Bronchial epithelial cell (primary cell): ENCODE results near the gene EP400. TPM values are rescaled to one million over a fixed set of nuclear protein-coding genes. Genes with fewer than 3 reads are reported as not detected.

Source experiments
- DNase-seq: peaks from one replicate; pipeline ENCODE4 v3.0.0-alpha.2; 2010; ENCODE audit warnings: low read depth
- FAIRE-seq: peaks from 2 replicates; lab custom pipeline; 2011; peaks lifted over from hg19 to GRCh38; lab: Jason Lieb, UNC
- H3K27me3 ChIP-seq: 2 replicates; pipeline ENCODE4 v1.5.1; 2011; ENCODE audit warnings: low read length; ENCODE audit not compliant: control insufficient read depth, insufficient read depth
- H3K36me3 ChIP-seq: 2 replicates; pipeline ENCODE4 v1.5.1; 2011; ENCODE audit warnings: low read length; ENCODE audit not compliant: control insufficient read depth, insufficient read depth
- H3K4me3 ChIP-seq: 2 replicates; pipeline ENCODE4 v1.5.1; 2011; ENCODE audit warnings: mild to moderate bottlenecking, low read depth, low read length, control low read depth
- total RNA-seq: library from RNA; depleted of rRNA; stranded (reverse); fragments of >200 nt; gene quantifications from 2 replicates; pipeline ENCODE4 v1.2.1, GENCODE V29; 2014
- TF ChIP-seq, protein P1 (sequence below): IDR thresholded peaks from 2 replicates; pipeline ENCODE4 v1.5.1; 2011; ENCODE audit warnings: mild to moderate bottlenecking, moderate library complexity, low read length, control low read depth, inconsistent platforms; ENCODE audit not compliant: insufficient read depth, severe bottlenecking

EP400 gene
- total RNA-seq, 1 donor from 2014 or later = 5.8 TPM

DNA sequence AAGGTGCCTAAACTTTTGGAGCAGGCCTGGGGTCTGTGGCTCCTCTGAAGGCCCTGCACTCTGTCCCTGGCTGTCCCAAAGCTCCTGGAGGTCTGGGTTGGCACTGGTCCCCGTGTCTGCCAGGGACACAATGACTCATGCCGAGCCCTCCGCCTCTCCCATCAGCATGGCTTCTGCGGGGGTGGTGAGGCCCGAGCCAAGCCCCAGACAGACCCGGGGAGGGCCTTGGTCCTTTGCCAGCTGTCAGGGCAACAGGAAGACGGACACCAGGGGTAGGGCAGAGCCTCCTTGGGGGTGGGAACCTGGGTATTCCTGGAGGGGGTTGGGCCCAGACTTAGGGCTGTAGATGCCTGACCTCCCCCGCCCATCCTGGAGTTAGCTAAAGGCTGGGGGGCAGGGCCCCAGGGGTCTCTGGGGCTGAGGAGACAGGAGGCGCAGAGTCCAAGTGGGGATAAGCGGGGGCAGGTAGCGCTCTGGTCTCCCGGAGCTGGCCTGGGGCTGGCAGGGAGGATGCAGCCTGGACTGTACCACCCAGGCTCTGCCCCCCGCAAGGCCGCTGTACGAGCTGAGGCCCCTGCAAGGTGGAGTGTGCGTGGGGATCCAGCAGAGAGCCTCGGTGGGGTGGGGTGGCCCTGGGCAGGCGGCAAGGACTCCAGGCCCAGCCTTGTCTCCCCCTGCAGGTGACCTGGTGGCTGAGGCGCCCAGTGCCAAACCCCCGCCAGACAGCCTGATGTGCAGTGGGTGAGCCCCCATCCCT is 37.0 kb upstream of the EP400 start:
- H3K27me3 ChIP-seq = no peaks in the 10 kb centered on the region
- FAIRE-seq (no peak), DNase-seq (peak; percentile 66)
- no peak overlapping the region for H3K4me3 ChIP-seq
- peaks cover 55% of the 10 kb centered on the region for H3K36me3 ChIP-seq
- TF ChIP-seq, protein P1, sequence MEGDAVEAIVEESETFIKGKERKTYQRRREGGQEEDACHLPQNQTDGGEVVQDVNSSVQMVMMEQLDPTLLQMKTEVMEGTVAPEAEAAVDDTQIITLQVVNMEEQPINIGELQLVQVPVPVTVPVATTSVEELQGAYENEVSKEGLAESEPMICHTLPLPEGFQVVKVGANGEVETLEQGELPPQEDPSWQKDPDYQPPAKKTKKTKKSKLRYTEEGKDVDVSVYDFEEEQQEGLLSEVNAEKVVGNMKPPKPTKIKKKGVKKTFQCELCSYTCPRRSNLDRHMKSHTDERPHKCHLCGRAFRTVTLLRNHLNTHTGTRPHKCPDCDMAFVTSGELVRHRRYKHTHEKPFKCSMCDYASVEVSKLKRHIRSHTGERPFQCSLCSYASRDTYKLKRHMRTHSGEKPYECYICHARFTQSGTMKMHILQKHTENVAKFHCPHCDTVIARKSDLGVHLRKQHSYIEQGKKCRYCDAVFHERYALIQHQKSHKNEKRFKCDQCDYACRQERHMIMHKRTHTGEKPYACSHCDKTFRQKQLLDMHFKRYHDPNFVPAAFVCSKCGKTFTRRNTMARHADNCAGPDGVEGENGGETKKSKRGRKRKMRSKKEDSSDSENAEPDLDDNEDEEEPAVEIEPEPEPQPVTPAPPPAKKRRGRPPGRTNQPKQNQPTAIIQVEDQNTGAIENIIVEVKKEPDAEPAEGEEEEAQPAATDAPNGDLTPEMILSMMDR = peak; percentile 9

DNA sequence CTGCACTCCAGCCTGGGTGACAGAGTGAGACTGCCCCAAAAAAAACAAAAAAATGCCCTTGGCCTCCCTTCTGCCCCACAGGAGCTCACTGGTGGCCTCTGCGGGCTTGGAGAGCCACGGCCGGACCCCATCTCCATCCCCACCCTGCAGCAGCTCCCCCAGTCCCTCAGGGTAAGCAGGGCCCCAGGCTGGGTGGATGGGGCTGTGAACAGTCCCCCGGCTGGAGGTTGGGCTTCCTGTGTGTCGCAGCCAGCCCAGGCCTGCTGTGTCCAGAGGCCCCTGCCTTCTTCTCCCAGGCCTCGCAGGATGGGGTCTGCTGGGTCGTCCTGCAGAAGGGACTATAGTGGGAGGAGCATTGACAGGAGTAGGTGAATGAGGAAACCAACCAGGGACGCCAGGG is 36.1 kb upstream of the EP400 start:
- peaks cover 54% of the 10 kb centered on the region for H3K36me3 ChIP-seq
- FAIRE-seq = no peak
- TF ChIP-seq, protein P1 = no peak
- no peak overlapping the region for H3K4me3 ChIP-seq
- no peaks in the 10 kb centered on the region for H3K27me3 ChIP-seq
- DNase-seq = no peak

DNA sequence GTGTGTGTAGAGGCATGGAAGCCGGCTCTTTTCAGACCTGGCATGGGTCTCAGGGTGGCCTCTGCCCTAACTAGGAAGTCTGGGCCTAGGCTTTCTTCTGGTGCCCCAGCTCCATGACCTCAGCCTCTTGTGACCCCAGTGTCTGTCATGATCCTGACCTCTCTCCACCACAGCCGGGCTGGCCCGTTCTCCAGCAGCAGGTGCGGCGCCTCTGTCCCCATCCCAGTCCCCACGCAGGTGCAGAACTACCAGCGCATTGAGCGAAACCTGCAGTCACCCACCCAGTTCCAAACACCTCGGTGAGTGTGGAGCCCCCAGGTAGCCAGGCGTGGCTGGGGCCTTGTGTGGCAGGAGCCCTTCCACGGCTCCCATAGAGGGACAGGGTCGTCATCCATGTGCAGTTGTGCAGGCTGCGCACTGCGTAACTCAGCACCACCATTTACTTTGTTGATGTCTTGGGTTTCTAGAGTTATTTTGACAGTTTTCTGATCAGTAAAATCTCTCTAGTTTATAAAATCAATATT is 35.5 kb upstream of the EP400 start:
- peaks cover 54% of the 10 kb centered on the region for H3K36me3 ChIP-seq
- no peak for DNase-seq
- no peak overlapping the region for H3K4me3 ChIP-seq

DNA sequence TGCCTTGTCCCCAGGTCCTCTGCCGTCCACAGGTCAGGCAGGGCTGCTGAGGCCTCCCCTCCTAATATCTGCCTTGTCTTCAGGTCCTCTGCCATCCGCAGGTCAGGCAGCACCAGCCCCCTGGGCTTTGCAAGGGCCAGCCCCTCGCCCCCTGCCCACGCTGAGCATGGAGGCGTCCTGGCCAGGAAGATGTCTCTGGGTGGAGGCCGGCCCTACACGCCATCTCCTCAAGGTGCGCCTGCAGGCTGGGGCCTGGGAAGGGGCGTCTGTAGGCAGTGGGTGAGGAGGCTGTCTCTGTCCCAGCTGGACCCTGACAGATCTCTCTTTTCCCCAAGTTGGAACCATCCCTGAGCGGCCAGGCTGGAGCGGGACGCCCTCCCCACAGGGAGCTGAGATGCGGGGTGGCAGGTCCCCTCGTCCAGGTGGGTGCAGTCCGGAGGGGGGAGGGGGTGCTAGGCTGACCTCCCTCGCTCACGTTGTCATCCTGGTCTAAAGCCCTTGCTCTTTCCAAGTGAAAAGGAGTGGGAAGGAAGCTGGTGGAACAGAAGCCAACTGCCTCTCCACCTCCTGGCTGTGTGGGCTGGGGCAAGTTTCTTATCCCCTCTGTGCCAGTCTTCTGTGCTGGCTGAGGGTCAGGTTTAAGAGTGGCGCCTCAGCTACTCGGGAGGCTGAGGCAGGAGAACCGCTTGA is 34.6 kb upstream of the EP400 start:
- Histone ChIP-seq H3K27me3 (no peaks in the 10 kb centered on the region), H3K4me3 (no peak overlapping the region), H3K36me3 (peaks cover 55% of the 10 kb centered on the region)
- FAIRE-seq (no peak), DNase-seq (no peak)
- TF ChIP-seq, protein P1 = no peak

More for the DNA sequence above, 35.5 kb upstream of the EP400 start:
- TF ChIP-seq, protein P1 = no peak
- FAIRE-seq = no peak
- no peaks in the 10 kb centered on the region for H3K27me3 ChIP-seq

DNA sequence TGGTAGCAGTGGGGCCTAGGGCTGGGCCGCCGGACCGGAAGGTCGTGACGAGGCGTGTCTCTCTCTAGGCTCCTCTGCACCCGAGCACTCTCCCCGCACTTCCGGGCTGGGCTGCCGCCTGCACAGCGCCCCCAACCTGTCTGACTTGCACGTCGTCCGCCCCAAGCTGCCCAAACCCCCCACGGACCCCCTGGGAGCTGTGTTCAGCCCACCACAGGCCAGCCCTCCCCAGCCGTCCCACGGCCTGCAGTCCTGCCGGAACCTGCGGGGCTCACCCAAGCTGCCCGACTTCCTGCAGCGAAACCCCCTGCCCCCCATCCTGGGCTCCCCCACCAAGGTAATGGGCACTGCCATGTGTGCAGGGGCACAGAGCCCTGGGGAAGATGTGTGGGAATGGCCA is 33.9 kb upstream of the EP400 start:
- FAIRE-seq (no peak), DNase-seq (no peak)
- Histone ChIP-seq H3K36me3 (peaks cover 55% of the 10 kb centered on the region), H3K4me3 (no peak overlapping the region), H3K27me3 (no peaks in the 10 kb centered on the region)
- TF ChIP-seq, protein P1 = no peak
